HG03571 (cell line): ENCODE results near the gene CSH2.

Experiments used
- ATAC-seq: cut with Tn5 transposase; IDR thresholded peaks from one replicate; pipeline ENCODE4 v1.9.1; 2021; ENCODE audit not compliant: unreplicated experiment

CSH2 gene

DNA sequence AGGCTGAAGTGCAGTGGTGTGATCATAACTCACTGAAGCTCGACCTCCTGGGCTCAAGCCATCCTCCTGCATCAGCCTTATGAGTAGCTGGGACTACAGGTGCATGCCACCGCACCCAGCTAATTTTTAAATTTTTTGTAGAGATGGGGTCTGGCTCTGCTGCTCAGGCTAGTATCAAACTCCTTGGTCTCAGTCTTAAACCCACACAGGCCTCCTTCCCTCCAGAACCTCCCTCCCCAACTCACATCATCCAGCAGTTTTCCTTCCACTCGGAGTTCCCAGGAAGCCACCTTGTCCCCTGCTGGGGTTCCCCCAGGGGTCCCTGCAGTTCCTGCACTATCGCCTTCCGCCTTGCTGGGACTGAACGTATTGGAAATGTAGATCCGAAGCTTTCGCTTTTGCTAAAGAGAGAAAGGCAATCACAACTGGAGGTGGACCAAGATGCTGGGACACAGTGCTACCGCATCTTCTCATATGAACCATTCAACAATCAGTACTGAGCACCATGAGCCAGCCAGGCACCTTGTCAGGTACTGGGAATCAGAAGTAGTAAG lies 38.2 kb downstream of the CSH2 start:
- no peak for ATAC-seq

DNA sequence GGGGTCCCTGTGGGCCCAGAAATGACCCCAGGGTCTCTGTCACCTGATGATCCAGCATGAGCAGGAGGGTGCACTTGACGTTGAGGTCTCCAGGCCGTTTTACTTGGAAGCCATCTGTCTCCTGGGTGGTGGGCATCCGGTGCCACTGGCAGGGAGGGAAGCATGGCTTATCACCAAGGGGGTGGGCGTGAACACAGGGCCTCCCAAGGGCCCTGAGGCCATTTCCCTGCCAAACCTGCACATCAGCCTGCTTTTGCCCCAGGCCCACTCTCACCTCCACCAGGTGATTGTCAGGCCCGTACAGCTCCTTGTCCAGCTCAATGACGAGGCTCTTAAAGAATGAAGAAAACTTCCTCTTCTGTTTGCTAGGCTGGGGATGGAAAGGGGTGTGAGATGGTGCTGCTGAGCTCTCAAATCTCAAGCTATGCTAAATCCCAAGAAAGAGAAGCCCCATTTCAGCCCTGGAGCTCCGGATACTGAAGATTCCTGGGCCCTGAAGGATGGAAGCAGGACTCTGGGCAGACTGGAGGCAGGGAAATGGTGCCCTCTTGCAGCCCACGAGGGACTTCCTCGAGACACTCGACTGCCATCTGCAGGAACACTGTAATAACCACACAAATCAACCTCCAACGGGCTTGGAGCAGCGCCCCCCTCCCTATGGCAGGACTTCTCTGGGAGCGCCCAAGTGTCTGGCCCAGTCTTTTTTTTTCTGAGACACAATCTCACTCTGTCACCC lies 38.9 kb downstream of the CSH2 start:
- no peak for ATAC-seq

DNA sequence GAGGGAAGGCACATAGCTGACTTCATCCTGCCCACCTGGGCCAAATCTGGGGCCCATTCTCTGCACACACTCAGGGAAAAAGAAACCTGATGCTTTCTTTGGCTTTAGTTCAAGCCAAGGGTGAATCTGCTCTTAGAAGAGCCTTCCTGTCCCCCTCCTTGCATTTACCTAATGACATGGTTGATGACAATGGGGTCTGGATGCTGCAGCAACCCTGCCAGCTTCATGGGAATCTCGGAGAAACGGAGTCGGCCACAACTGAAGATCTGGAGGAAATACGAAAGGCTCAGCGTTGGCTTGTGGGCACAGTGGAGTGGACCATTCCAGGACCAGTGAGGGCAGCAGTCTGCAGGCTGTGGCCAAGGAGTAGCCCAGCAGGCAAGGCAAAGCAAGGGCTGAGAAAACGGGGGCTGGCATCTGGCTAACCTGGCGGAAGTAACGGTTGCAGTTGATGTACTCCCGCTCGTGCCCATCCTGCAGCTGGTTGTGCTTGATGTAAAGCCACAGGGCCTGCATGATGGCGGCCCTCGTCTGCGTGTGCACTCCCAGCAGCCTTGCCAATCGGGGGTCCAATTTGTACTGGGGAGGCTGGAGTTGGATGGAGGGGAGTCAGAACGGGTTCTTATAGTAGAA lies 39.6 kb downstream of the CSH2 start:
- ATAC-seq = no peak

- ATAC-seq = no peak
These were observed 40.3 kb downstream of the CSH2 start for GRCh38 chr17:63833026-63833740.

DNA sequence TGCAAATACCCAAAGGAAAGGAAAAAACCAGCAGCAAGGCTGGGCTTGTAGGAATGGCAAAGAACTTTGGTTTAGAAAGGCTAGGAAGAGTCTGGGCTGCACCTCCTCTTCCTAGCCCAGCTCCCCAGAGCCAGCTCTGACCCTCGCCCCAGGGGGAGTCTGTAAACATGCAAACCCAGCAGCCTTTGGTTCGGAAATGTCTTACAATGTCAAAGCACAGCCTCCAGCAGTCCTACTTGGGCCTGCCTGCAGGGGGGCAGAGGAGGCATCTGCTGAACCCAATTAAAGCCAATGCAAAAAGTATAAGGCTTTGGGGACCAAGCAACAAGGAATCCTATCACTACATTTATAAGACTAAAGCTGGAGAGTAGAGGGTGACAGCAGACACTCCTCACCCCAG lies 41.0 kb downstream of the CSH2 start:
- no peak for ATAC-seq

DNA sequence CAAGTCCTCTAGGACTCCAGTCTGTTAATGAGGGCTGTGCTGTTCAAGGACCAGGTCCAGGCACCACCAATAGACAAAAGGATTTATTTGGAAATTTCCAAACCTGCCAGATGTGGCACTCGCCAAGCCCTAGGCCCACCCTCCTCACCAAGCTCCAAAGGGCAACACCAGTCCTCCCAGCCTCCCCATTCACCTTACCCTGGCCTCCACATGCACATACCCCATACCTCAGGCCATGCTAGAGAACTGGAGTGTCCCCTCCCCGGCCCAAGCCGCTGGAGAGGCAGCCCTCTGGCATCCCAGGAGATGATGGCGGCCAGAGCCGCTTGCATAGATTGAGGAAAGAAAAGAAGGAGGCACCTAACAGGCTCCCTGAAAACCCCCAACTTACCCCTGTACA lies 41.5 kb downstream of the CSH2 start:
- no peak for ATAC-seq

GRCh38 chr17:63831505-63831904 lies 42.0 kb downstream of the CSH2 start:
- no peak for ATAC-seq

GRCh38 chr17:63830904-63831491 lies 42.5 kb downstream of the CSH2 start:
- ATAC-seq = no peak

- ATAC-seq = no peak
These were observed 43.2 kb downstream of the CSH2 start for GRCh38 chr17:63830278-63830677.

DNA sequence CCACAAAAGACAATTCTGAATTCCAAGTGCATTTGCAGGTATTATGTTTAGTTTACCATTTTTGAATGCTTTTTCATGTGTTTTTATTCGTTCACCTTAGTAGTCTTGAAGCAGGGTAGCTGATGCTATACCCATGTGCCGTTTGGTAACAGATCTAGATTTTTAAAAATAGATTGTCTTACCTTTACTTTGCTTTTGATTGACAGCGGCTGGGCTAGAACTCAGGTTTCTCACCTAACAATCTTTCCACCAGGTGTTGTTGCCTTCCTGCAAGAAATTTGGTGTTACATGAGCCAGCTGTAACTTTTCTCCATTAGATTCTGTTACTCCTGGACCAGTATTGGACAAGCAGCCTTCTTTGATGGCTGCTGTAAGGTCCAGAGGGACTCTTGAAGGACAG lies 44.5 kb downstream of the CSH2 start:
- ATAC-seq = no peak

DNA sequence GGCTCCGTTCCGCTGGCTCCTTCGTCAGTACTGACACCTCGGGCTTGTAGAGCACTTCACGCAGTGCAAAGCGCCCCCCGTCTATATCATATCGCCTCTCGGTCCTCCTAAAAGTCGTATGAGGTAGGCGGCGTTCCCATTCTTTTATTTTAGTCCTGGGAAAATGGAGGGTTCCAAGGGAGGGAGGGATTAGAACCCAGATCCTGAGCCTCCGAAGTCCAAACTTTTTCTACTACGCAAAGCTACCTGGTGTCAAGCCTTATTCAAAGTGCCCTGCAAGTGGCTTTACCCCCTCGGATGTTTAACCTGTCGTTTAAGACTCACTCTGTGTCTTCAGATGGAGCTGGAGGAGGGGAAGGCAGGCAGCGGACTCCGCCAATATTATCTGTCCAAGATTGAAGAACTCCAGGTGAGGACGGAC lies 45.7 kb downstream of the CSH2 start:
- no peak for ATAC-seq

GRCh38 chr17:63827002-63827800 lies 46.3 kb downstream of the CSH2 start, which contains the start of the genes FTSJ3 and PSMC5:
TSS of gene FTSJ3 (minus strand) at chr17:63827663. CDS start at chr17:63826902, 761 bp downstream.
TSS of gene PSMC5 (plus strand) at chr17:63827431. CDS start at chr17:63827491, 60 bp downstream.
- peak; percentile 82 for ATAC-seq

DNA sequence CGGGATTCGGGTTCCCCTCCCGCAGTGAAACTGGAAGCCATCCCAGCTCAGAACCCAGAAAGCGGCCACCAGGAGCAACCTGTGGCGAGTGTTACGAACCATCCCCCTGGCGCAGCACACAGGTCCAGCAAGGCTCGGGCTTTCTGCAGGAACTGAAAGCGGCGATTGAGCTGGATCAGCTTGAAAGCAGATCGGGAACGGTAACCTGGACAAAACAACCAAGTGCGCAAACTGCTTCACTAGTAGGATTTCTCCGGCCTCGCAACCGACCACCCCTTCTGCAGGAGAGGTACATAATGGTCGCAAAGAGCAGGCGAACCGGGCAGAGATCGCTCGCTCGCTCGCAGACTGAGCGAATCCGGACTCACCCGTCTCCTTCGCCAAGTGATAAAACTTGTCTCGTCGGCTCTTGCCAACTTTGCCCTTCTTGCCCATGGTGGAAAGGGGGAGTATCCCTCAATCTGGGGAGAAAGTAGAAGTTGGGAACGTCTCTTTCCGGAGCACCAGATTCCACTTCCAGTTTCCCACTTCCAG lies 46.9 kb downstream of the CSH2 start:
- peak; percentile 10 for ATAC-seq

- no peak for ATAC-seq
These were observed 49.1 kb downstream of the CSH2 start for GRCh38 chr17:63824362-63824761.

GRCh38 chr17:63823659-63824331 lies 49.7 kb downstream of the CSH2 start:
- no peak for ATAC-seq

DNA sequence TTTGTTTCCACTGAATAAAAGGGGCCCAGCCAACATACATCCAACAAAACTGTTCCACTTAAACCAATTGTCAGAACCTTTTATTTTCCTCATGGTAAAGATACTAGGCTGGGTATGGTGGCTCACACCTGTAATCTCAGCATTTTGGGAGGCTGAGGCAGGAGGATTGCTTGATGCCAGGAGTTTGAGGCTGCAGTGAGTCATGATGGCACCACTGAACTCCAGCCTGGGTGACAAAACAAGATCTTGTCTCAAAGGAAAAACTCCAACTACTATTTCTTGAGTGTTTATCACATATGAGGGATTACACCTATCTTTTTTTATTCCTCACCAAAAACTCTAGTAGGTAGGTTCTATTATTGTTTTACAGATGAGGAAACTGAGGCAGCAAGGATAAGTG lies 50.9 kb downstream of the CSH2 start:
- no peak for ATAC-seq
